Lung (tissue), 12 donors: ENCODE data around the gene MYBBP1A. TPM values are rescaled to one million over a fixed set of nuclear protein-coding genes. Genes with fewer than 3 reads are reported as not detected.
A peak's percentile ranks its signal among the peaks of the same experiment; 100 is the strongest.

Experiments used
- ATAC-seq: fragments of 200-7000 bp; cut with Tn5 transposase; one replicate; pipeline ENCODE4 v1.9.1; 2020; ENCODE audit warnings: moderate number of reproducible peaks; ENCODE audit not compliant: insufficient read depth, low FRiP score
- DNase-seq, 3 donors: peaks; one replicate each; pipeline ENCODE4 v3.0.0-alpha.2; 2013 to 2017
- H3K27ac ChIP-seq, 2 donors: one replicate each; pipeline ENCODE4 v1.5.1; 2013; ENCODE audit warnings: mild to moderate bottlenecking in 2 of 2, moderate library complexity in 2 of 2, control low read depth in 1 of 2, inconsistent platforms in 1 of 2, low read depth in 1 of 2, low read length in 1 of 2
- H3K27me3 ChIP-seq, 3 donors: one replicate each; pipeline ENCODE4 v1.5.1; 2013; ENCODE audit warnings: low read length in 2 of 3; ENCODE audit not compliant: control insufficient read depth in 3 of 3, insufficient read depth in 3 of 3
- H3K36me3 ChIP-seq, 4 donors: one replicate each; pipeline ENCODE4 v1.5.1; 2013; ENCODE audit warnings: low read length in 4 of 4, mild to moderate bottlenecking in 1 of 4, moderate library complexity in 1 of 4; ENCODE audit not compliant: control insufficient read depth in 4 of 4, insufficient read depth in 4 of 4
- H3K4me1 ChIP-seq, 5 donors: one replicate each; pipeline ENCODE4 v1.5.1; 2013; ENCODE audit warnings: low read length in 5 of 5, mild to moderate bottlenecking in 2 of 5, moderate library complexity in 1 of 5; ENCODE audit not compliant: control insufficient read depth in 5 of 5, insufficient read depth in 5 of 5
- H3K4me3 ChIP-seq: one replicate; pipeline ENCODE4 v1.5.1; 2013; ENCODE audit warnings: mild to moderate bottlenecking, control low read depth, moderate library complexity
- H3K9ac ChIP-seq, 2 donors: one replicate each; pipeline ENCODE4 v1.5.1; 2013; ENCODE audit warnings: low read length in 2 of 2, control low read depth in 1 of 2; ENCODE audit not compliant: insufficient read depth in 1 of 2
- H3K9me3 ChIP-seq, 4 donors: one replicate each; pipeline ENCODE4 v1.5.1; 2013; ENCODE audit warnings: low read length in 3 of 4, mild to moderate bottlenecking in 1 of 4, moderate library complexity in 1 of 4; ENCODE audit not compliant: control insufficient read depth in 4 of 4, insufficient read depth in 3 of 4
- WGBS, 2 donors: extraction: QIAGEN DNeasy Blood & Tissue Kit; methylation state at CpG; one replicate each; pipeline ENCODE4 v1.1.7; 2013; 5-methylcytosine and 5-hydroxymethylcytosine counted together
- polyA plus RNA-seq, 2 donors: library from polyadenylated mRNA; stranded (reverse); fragments of 200-250 nt; gene quantifications; one replicate each; pipeline ENCODE4 v1.2.1, GENCODE V29; 2013
- total RNA-seq, 2 donors: library from RNA; depleted of rRNA in 1 of 2; stranded (reverse); fragments of >200 nt in 1 of 2; gene quantifications; one replicate each; pipeline ENCODE4 v1.2.1, GENCODE V29; 2014 to 2021
- TF ChIP-seq, protein P1 (sequence below): IDR thresholded peaks from 2 replicates; pipeline ENCODE4 v1.5.1; 2012; ENCODE audit warnings: mild to moderate bottlenecking; ENCODE audit errors: control extremely low read depth, extremely low read depth
- donor health status: control.
- donor health status: control.
- donor health status: Bipolar disorder and iron deficiency.
- donor health status: healthy.
- donor health status: DM: yes; HTN: yes; CAD: no.

MYBBP1A gene
- total and polyA plus RNA-seq, 4 donors, result 21.2 to 71.7 (median 34.4) TPM

DNA sequence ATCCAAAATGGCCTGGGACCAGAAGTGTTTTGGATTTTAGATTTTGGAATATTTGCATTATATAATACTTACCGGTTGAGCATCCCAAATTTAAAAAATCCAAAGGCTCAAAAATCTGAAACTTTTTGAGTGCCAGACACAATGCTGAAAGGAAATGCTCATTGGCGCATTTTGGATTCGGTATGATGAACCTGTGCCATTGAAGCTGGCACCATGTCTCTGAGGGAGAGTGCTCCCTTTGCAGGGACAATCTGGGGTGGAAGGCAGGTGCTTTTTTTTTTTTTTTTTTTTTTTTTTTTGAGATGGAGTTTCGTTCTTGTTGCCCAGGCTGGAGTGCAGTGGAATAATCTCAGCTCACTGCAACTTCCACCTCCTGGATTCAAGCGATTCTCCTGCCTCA lies 46.9 kb upstream of the MYBBP1A start:
- Histone ChIP-seq H3K4me1 (peaks cover 4 to 61% (median 27%) of the 10 kb centered on the region in 5 donors), H3K36me3 (peaks cover 0 to 5% (median 0%) of the 10 kb centered on the region in 4 donors), H3K27me3 (no peaks in the 10 kb centered on the region), H3K9ac (no peak overlapping the region), H3K27ac (no peak overlapping the region), H3K4me3 (no peak overlapping the region), H3K9me3 (no peaks in the 10 kb centered on the region)
- WGBS, 2 donors, result 83 to 91% methylated on average over 5 of the region's 5 CpGs
- TF ChIP-seq, protein P1, sequence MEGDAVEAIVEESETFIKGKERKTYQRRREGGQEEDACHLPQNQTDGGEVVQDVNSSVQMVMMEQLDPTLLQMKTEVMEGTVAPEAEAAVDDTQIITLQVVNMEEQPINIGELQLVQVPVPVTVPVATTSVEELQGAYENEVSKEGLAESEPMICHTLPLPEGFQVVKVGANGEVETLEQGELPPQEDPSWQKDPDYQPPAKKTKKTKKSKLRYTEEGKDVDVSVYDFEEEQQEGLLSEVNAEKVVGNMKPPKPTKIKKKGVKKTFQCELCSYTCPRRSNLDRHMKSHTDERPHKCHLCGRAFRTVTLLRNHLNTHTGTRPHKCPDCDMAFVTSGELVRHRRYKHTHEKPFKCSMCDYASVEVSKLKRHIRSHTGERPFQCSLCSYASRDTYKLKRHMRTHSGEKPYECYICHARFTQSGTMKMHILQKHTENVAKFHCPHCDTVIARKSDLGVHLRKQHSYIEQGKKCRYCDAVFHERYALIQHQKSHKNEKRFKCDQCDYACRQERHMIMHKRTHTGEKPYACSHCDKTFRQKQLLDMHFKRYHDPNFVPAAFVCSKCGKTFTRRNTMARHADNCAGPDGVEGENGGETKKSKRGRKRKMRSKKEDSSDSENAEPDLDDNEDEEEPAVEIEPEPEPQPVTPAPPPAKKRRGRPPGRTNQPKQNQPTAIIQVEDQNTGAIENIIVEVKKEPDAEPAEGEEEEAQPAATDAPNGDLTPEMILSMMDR, result no peak
- ATAC-seq, result no peak
- no peak for DNase-seq

DNA sequence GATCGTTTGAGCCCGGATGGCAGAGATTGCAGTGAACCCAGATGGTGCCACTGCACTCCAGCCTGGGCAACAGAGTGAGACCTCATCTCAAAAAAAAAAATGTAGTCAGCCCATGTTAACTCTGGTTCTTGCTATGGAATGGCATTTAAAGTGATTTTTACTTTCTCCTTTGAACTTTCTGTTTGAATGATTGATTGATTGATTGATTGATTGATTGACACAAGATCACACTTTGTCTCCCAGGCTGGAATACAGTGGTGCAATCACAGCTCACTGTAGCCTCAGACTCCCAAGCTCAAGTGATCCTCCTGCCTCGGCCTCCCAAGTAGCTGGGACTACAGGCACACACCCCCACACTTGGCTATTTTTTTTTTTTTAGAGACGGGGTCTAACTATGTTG lies 46.1 kb upstream of the MYBBP1A start:
- H3K4me3 ChIP-seq, result no peak overlapping the region
- H3K9ac ChIP-seq, result no peak overlapping the region
- H3K36me3 ChIP-seq, result peaks cover 0 to 6% (median 0%) of the 10 kb centered on the region in 4 donors
- 90 to 92% methylated on average over 4 of the region's 4 CpGs for WGBS, 2 donors
- DNase-seq (no peak), ATAC-seq (no peak)
- no peak overlapping the region for H3K27ac ChIP-seq
- peaks cover 4 to 57% (median 26%) of the 10 kb centered on the region in 5 donors for H3K4me1 ChIP-seq
- H3K27me3 ChIP-seq, result no peaks in the 10 kb centered on the region
- TF ChIP-seq, protein P1, result no peak
- no peaks in the 10 kb centered on the region for H3K9me3 ChIP-seq

DNA sequence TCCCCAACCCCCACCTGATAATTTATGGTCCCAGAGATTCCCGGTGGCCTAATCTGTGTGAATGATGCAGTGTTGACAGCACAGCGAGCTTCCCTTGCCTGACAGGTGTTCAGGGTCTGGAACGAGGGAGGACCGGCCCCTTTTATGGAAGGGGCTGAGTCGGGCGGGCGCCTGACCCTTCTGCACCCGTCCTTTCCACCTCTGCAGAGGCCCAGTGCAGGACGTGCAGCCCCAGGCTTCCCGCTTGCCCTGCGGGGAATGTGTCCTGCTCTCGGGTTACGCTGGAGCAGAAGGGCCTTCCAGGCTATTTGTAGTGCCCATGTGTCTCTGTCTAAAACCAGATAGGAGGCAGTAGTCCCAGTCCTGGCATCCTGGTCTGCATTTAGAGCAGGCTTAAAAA lies 45.4 kb upstream of the MYBBP1A start:
- H3K36me3 ChIP-seq, result peaks cover 0 to 6% (median 0%) of the 10 kb centered on the region in 4 donors
- H3K4me3 ChIP-seq, result no peak overlapping the region
- TF ChIP-seq, protein P1, result no peak
- H3K4me1 ChIP-seq, result peaks cover 4 to 55% (median 22%) of the 10 kb centered on the region in 5 donors
- DNase-seq, result peak in 1 of 3 donors; percentile 20
- H3K9ac ChIP-seq, result no peak overlapping the region
- no peaks in the 10 kb centered on the region for H3K9me3 ChIP-seq
- peak overlapping the region; percentile 11 to 43 for H3K27ac ChIP-seq
- 78 to 79% methylated on average over 13 of the region's 13 CpGs for WGBS, 2 donors
- ATAC-seq, result no peak
- no peaks in the 10 kb centered on the region for H3K27me3 ChIP-seq
